GM21390 (cell line): ENCODE results near the gene HTR6.
"Not testable (repeated sequence)": the region's sequence is repeated elsewhere in the genome, so short reads cannot be mapped to it uniquely, and the experiment has no call there.

Source experiments
- ATAC-seq: cut with Tn5 transposase; IDR thresholded peaks from one replicate; pipeline ENCODE4 v1.9.1; 2021; ENCODE audit not compliant: unreplicated experiment

Gene HTR6

DNA sequence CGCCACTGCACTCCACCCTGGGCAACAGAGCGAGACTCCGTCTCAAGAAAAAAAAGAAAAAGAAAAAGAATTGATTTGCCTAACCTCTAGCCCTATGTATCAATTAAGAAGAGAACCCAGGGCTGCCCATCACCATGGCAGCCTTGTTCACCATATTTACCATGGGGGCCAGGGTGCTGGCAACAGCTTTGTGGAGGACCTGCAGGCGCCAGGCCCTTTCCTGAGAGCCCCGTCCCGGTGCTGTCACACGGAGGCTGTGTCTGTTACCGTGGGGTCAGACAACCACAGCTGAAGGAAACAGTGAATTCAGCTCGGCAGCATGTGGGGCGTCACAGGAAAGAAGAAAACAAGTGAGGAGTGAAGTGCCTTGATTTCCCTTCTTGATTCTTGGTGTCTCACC lies 27.1 kb upstream of the HTR6 start:
- no peak for ATAC-seq

- not testable (repeated sequence) for ATAC-seq
These were observed 25.4 kb upstream of the HTR6 start for GRCh38 chr1:19639228-19639627.

DNA sequence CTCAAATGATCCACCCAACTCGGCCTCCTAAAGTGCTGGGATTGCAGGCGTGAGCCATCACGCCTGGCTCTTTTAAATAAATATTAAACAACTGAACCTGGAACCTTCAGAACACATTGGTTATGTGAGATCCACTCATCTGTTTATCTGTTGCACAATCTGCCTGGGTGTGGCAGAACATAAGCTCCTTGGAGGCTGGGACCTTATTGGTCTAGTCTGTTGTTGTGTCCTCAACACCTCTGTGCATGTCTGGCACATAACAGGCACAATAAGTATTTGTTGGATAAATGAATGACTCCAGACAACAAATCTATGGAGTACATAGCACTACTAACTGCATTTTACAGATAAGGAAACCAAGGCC lies 24.7 kb upstream of the HTR6 start:
- no peak for ATAC-seq

DNA sequence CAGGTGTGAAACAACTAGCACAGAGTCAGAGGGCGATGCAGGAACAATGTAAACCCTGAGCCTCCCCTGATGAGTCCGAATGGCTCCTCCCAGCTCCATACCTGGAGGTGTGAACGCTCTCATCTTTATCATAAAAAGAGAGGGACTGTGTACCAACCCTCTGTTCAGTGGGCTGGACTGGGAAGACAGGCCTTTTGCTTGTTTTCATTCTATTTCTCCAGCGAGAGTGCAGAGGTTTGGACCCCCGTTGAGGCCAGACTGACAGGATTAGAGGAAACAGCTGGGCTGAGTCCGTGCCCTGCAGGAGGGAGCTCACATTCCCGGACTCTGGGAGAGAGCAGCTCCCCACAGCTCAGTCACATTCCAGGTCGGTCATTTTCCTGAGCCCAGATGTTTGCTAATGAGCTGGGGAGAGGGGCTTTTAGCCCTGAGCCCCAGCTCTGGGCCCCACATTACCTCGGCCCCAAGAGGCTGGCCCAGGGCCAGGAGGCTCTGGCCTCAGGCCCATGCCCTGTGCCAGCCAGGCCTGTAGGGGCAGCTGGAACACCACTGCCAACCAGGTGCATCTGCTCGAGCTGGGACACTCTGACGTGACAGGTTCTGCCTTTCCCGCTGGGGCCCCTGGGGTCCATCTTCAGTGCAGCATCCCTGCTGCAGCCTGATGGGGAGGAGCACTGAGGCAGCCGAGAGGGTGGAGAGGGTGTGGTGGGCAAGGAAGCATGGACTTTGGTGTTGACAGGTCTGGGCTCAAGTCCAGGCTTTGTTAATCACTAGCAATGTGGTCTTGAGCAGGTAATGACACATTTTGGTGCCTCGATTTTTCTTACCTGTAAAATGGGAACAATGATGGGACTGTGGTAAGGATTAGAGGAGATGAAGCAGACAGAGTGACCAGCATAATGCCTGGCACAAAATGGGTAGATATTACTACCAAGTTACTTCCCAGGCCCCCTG lies 24.0 kb upstream of the HTR6 start:
- ATAC-seq, result no peak

- no peak for ATAC-seq
These were observed 21.6 kb upstream of the HTR6 start for GRCh38 chr1:19643121-19643520.

- no peak for ATAC-seq
These were observed 20.9 kb upstream of the HTR6 start, which contains the start of gene NBL1 for GRCh38 chr1:19643602-19644394. TSS of gene NBL1 (plus strand) at chr1:19644311. CDS start at chr1:19655031, 10,720 bp downstream.

GRCh38 chr1:19644395-19644680 lies 20.3 kb upstream of the HTR6 start:
- ATAC-seq, result no peak

DNA sequence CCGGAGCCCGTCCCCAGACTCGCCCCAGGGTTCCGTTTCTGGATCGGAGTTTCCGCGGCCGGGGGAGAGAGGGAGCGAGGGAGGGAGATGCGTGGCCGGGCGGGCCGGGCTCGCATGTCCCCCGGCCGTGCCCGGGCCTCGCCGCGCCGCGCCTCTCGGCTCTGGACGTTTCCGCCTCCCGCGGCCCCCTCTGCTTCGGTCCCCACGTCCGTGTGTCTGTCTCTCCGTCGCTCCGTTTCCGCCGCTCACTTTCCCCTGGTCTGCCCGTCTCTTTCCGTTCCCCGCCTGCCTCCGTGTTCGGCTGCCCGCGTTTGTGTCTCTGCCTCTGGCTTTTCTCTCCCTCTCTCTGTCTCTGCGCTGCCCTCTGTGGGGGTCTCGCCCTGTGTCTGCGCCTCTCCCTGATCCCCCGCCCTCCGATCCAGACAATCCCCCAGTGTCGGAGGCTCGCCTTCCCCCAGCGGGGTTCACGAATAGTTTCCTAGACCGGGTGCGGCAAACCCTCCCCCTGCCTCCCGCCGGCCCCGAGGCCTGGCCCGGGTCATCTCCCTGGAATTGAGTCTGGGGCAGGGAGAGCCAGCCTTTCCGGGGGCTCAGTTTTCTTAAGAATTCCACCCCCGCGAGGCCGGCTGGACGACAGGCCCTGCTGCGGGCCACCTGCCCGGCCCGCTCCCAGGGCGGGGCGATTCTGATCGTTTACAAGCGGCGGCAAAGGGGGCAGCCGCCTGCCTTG lies 19.8 kb upstream of the HTR6 start:
- no peak for ATAC-seq

DNA sequence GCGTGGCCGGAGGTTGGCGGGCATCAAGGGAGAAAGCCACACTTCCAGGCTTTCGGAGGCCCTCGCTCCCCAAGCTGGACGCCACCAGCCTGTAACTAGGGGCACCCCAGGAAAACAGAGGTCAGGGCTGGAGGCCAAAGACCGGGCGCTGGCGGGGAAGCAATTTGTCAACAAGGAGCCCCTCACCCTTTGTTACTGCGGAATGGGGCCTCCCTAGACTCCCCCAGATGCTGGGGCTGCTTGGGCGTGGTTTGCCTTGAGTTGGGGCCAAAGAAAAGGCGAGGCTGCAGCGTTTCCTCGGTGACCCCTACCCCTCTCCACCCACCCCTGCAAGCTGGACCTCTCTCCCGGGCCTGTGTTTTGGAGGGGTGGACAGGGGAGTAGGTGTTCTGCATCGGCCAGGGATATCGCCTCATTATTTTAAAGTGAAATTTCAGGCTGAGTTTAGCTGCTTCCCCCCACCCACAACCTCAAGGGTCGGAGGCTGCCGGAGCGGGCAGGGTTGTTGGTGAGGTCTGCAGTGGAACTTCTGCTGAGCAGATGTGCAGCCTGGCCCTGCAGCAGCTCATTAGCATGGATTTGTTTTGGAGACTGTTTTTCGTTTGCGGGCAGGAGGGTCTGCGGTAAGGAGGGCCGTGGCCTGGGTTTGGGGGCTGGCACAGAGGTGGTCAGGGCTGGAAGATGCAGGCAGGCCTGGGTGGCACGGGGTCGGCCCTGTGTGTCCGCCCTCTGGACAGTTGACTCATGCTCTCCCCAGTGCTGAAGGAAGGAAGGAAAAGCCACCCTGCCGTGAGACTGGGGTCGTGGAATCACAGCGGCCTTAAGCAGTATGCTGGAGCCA lies 19.0 kb upstream of the HTR6 start:
- ATAC-seq, result no peak

DNA sequence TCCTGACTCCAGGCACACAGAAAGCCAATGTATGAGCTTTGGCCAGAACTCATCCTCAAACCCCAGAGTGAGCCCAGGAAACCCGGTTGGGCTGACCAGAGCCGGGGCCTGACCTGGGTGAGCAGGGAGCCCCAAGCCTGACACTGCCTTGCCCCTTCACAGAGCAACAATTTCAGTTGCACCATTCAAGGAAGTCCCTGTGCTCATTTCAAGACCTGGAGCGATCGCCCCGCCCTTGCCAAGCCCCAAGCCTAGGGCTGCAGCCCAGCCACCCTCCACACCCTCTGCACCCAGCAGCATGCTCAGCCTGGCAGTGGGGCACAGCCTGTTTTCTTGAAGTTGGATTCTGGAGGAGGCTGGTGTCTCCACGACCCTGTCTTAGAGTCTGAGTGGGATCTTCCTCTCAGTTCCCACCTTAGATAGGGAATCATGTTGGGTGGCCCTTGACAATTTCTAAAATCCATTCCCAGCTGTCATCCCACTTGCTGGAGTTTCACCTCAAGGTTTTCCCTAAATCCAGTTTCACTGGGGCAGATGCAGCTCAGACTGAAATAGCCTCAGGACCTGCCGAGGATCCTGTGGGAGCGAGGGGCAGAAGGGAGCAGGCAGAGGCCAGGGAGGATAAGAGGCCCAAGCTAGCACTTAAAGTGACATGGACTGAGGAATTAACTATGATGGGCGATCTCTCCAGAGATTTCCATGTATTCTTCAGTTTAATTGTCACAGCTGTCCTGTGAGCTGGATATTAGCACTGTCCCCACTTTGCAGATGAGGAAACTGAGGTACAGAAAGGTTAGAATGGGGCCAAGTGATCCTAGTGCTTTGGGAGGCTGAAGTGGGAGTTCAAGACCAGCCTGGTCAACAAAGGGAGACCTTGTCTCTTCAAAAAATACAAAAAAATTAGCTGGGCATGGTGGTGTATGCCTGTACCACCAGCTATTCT lies 18.0 kb upstream of the HTR6 start:
- ATAC-seq, result no peak

GRCh38 chr1:19647643-19648042 lies 17.0 kb upstream of the HTR6 start:
- no peak for ATAC-seq

GRCh38 chr1:19648239-19648638 lies 16.4 kb upstream of the HTR6 start:
- ATAC-seq, result no peak

DNA sequence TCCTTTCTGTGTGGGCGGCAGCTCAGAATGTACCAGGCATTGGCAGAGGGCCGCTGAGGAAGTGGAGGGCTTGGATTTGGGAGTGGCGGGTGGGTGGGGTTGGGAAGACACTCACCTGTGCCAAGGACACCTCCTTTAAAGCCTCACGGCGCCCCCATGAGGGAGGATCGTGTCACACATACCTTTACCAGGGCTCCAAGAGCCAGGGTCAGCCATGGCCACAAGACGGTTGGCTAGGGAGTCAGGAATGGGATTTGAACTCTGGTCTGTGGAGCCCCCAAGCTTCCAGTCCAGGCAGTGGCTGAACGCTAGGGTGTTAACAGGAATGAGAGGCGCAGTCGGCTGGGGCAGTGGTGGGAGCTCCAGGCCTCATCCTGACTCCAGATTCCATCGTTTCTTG lies 16.0 kb upstream of the HTR6 start:
- no peak for ATAC-seq

DNA sequence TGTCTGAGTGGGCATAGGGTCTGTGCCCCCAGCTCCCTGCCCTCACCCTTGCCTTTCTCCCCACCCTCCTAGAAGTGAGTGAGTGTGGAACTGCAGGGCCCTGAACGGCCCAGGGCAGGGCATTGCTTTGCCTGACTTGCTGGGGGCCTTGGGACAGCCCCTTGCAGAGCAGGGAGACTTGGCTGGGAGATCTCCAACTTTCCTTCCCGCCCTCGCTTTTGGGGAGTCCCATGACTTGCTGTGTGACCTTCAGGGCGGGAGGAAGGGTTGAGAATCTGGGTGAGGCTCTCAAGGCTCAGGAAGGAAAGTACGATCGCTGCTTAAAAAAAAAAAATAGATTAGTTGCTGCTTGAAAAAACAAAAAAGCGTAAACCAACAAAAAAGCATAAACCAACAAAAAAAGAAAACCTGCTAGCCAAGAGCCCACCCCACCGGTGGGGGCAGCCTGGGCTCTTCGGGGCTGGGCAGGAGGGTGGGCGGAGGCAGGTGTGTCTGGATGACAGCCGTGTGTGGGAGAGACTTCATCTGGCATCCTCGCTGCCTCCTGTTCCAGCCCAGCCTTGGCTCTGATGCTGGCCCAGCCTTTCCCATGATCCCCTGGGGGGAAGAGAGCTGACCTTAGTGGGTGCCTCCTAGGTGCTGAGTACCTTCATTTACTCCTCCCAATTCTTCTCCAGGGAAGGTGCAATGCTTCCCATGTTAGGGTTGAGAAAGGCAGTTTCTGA lies 14.1 kb upstream of the HTR6 start:
- ATAC-seq, result no peak

DNA sequence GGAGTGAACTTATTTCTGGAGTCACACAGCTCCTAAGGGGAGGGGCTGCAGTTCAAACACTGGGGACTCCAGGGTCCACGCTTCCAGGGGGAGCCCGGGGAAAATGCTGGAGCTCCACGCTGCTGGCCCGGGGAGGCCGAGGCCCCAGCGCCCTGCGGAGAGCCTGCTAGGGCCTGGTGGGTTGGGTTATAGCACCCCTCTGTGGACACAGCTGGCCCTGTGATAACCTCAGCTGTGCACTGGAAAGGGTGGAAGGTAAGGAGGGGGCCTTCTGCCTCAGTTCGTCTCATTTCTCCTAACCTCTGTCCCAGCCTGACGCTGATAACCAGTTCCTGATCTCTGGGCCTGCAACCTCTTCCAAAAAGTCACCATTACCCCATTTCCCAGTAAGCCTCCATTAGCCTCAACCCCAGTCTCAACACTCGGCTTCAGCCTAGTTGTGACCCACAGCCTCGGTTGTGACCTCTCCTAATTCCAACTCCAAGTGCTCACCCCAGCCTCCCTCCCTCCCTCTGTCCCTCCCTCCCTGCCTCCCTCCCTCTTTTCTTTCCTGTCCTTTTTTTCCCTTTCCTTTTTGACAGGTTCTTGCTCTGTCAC lies 13.4 kb upstream of the HTR6 start:
- ATAC-seq, result no peak

DNA sequence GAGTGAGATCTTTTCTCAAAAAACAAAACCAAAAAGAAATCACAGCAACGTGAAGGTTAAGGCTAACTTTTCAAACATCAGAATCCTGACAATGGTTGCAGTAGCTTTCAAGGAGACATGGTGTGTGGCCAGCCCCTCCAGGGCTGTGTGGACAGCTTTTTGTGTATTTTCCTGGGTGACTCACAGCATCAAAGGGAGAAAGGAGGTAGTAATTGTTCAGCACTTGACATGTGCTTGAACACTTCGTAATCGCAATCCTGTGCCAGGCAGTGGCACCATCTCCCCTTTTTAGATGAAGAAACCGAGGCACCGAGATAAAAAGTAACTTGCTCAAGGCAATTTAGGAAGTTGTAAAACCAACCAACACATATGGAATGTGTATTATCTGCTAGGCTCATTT lies 10.3 kb upstream of the HTR6 start:
- ATAC-seq, result no peak

GRCh38 chr1:19654886-19655717 lies 9.6 kb upstream of the HTR6 start:
- no peak for ATAC-seq

DNA sequence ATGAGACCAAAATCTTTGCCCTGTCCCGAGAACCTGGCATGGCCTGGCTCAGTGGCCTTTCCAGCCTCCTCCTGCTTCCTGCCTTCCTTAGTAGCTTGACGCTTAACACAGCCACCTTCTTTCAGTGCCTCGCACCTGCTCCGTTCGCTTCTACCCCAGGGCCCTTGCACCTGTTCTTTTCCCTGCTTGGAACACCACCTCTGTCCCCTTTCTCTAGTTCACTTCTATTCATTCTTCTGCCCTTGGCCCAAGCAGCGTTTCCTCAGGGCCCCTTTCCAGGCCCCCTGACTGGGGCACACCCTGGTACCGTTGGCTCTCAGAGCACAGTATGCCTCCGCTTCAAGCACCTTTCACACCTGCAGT lies 9.0 kb upstream of the HTR6 start:
- ATAC-seq, result no peak
